HG03097 (cell line): ENCODE results near the gene LTBP4.
"Not testable (repeated sequence)": the region's sequence is repeated elsewhere in the genome, so short reads cannot be mapped to it uniquely, and the experiment has no call there.

Experiments
- ATAC-seq: cut with Tn5 transposase; IDR thresholded peaks from one replicate; pipeline ENCODE4 v1.9.1; 2021; ENCODE audit not compliant: unreplicated experiment, low FRiP score

LTBP4 gene, protein sequence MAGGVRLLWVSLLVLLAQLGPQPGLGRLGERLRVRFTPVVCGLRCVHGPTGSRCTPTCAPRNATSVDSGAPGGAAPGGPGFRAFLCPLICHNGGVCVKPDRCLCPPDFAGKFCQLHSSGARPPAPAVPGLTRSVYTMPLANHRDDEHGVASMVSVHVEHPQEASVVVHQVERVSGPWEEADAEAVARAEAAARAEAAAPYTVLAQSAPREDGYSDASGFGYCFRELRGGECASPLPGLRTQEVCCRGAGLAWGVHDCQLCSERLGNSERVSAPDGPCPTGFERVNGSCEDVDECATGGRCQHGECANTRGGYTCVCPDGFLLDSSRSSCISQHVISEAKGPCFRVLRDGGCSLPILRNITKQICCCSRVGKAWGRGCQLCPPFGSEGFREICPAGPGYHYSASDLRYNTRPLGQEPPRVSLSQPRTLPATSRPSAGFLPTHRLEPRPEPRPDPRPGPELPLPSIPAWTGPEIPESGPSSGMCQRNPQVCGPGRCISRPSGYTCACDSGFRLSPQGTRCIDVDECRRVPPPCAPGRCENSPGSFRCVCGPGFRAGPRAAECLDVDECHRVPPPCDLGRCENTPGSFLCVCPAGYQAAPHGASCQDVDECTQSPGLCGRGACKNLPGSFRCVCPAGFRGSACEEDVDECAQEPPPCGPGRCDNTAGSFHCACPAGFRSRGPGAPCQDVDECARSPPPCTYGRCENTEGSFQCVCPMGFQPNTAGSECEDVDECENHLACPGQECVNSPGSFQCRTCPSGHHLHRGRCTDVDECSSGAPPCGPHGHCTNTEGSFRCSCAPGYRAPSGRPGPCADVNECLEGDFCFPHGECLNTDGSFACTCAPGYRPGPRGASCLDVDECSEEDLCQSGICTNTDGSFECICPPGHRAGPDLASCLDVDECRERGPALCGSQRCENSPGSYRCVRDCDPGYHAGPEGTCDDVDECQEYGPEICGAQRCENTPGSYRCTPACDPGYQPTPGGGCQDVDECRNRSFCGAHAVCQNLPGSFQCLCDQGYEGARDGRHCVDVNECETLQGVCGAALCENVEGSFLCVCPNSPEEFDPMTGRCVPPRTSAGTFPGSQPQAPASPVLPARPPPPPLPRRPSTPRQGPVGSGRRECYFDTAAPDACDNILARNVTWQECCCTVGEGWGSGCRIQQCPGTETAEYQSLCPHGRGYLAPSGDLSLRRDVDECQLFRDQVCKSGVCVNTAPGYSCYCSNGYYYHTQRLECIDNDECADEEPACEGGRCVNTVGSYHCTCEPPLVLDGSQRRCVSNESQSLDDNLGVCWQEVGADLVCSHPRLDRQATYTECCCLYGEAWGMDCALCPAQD (N-terminal part only)

GRCh38 chr19:40601134-40601974 lies at the start of gene LTBP4:
Gene LTBP4 (plus strand): TSS chr19:40601369. CDS start chr19:40601388, 19 bp downstream.
- no peak for ATAC-seq

GRCh38 chr19:40552848-40553247 lies 48.3 kb upstream of the LTBP4 start:
- no peak for ATAC-seq

GRCh38 chr19:40553885-40554857 lies 47.0 kb upstream of the LTBP4 start:
- no peak for ATAC-seq

- ATAC-seq, result no peak
Measured at GRCh38 chr19:40555978-40556689, 45.0 kb upstream of the LTBP4 start.

GRCh38 chr19:40556953-40557530 lies 44.1 kb upstream of the LTBP4 start:
- ATAC-seq, result no peak

DNA sequence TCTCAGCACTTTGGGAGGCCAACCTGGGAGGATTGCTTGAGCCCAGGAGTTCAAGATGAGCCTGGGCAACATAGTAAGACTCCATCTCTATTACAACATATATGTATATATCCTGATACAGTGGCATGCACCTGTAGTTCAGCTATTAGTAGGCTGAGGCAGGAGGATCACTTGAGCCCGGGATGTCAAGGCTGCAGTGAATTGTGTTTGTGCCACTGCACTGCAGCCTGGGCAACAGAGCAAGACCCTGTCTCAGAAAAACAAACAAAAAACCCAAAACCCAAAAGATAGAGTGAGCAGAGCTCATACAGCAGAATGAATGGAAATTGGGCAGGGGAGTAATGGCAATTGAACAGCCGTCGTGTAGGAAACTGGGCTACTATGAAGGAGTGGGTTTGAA lies 41.8 kb upstream of the LTBP4 start:
- no peak for ATAC-seq

DNA sequence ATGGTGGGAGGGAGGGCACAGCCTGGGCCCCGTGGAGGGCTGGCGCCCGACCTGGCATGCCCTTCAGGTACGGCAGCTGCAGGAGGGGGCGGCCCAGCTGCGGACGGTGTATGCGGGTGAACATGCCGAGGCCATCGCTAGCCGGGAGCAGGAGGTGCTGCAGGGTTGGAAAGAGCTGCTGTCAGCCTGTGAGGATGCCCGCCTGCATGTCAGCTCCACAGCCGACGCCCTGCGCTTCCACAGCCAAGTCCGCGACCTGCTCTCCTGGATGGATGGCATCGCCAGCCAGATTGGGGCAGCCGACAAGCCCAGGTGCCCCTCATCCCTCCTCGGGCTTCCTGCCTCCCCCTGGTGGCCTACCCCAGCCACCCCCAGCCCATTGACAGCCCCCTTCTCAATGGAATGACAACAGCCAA lies 41.1 kb upstream of the LTBP4 start:
- ATAC-seq, result no peak

GRCh38 chr19:40561947-40562346 lies 39.2 kb upstream of the LTBP4 start:
- ATAC-seq, result no peak

GRCh38 chr19:40564535-40564934 lies 36.6 kb upstream of the LTBP4 start:
- not testable (repeated sequence) for ATAC-seq

- ATAC-seq, result no peak
Measured at GRCh38 chr19:40565355-40565754, 35.8 kb upstream of the LTBP4 start.

GRCh38 chr19:40565910-40566495 lies 35.2 kb upstream of the LTBP4 start:
- ATAC-seq, result no peak

DNA sequence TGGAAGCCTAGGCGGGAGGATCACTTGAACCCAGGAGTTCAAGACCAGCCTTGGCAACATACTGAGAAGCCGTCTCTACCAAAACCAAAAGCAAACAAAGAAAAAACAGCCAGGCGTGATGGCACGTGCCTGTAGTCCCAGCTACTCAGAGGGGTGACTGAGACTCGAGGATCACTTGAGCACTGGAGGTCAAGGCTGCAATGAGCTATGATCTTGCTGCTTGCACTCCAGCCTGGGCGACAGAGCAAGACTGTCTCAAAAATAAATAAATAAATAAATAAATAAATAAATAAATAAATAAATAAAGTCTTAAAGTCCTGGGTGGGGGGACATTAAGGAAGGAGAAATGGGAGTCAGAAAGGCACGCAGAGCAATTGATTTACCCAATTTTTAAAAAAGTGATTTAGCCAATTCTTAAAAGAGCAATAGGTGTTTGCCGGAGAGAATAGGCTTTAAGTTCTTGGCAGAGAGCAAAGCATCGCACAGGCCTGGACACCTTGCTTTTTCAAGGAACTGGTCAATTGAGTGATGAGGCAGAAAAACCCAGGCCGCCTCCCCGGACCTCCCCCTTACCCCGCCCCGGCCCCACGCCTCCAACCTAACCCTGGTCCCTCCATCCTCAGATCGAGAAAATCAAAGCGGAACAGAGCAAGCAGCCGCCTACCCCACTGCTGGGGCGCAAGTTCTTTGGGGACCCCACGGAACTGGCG lies 34.0 kb upstream of the LTBP4 start:
- no peak for ATAC-seq

DNA sequence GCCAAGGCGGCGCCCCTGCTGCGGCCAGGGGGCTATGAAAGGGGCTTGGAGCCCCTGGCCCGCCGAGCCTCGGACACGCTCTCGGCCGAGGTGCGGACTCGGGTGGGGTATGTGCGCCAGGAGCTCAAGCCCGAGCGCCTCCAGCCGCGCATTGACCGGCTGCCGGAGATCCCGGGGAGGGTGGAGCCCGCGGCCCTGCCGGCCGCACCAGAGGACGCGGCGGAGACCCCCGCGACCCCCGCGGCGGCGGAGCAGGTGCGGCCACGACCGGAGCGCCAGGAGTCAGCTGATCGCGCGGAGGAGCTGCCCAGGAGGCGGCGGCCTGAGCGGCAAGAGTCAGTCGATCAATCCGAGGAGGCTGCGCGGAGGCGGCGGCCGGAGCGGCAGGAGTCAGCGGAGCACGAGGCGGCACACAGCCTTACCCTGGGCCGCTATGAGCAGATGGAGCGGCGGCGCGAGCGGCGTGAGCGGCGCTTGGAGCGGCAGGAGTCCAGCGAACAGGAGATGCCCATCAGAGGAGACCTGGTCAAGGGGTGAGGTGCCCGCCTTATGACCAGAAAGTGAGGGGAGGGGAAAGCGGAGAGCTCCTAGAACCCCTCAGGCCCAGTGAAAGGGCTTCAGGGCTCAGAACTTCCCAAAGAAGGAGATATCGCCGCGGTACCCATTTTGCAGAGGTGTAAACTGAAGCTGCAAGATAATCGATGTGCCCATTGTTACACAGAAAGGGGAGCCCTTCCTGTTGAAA lies 33.2 kb upstream of the LTBP4 start:
- no peak for ATAC-seq

DNA sequence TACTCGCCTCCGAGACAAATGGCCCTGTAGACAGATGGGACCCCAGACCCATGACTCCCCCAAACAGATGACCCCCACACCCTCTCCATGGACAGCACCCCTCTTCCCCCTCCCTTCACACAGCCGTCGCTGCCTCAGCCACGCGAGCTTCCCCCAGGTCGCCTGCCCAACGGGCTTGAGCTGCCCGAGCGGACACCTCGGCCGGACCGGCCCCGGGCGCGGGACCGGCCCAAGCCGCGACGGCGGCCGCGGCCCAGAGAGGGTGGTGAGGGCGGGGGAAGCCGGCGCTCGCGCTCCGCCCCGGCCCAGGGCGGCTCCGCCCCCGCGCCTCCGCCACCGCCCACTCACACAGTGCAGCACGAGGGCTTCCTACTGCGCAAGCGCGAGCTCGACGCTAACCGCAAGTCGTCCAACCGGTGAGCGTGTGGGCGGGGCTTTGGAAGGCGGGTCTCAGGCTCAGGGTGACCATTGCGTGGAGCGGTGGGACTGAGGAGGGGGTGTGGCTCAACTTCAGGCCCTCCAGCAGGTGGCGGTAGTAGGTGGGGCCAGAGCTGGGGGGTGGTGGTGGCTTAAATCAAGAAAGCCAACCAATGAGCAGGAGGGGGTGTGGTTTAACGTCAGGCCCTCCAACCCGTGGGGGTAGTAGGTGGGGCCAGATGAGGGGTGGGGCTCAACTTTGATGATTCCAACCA lies 30.7 kb upstream of the LTBP4 start:
- peak; percentile 83 for ATAC-seq

- no peak for ATAC-seq
Measured at GRCh38 chr19:40571005-40571318, 30.2 kb upstream of the LTBP4 start.
